H9 (cell line): ENCODE measurements around the gene RPS8. TPM values are rescaled to one million over a fixed set of nuclear protein-coding genes. Genes with fewer than 3 reads are reported as not detected.

Source experiments
- DNase-seq: peaks from one replicate; pipeline ENCODE4 v3.0.0-alpha.2; 2017
- H2AFZ ChIP-seq: one replicate; pipeline ENCODE4 v1.6.1; 2013; ENCODE audit warnings: mild to moderate bottlenecking, low read length, control low read depth, moderate library complexity
- H2AK5ac ChIP-seq: 2 replicates; pipeline ENCODE4 v1.6.1; 2013; ENCODE audit warnings: low read length, control low read depth, mixed read lengths; ENCODE audit not compliant: insufficient read length
- H2BK120ac ChIP-seq: one replicate; pipeline ENCODE4 v1.6.1; 2013; ENCODE audit warnings: low read depth, mild to moderate bottlenecking, low read length, control low read depth, inconsistent platforms; ENCODE audit not compliant: poor library complexity, severe bottlenecking
- H2BK12ac ChIP-seq: 2 replicates; pipeline ENCODE4 v1.6.1; 2013; ENCODE audit warnings: low read length, control low read depth, mixed read lengths, low read depth; ENCODE audit not compliant: insufficient read length
- H2BK15ac ChIP-seq: 2 replicates; pipeline ENCODE4 v1.6.1; 2013; ENCODE audit warnings: low read depth, low read length, control low read depth
- H2BK20ac ChIP-seq: one replicate; pipeline ENCODE4 v1.6.1; 2013; ENCODE audit warnings: low read depth, mild to moderate bottlenecking, low read length, control low read depth, inconsistent platforms; ENCODE audit not compliant: poor library complexity, severe bottlenecking
- H2BK5ac ChIP-seq: 2 replicates; pipeline ENCODE4 v1.6.1; 2013; ENCODE audit warnings: low read length, control low read depth, mixed read lengths; ENCODE audit not compliant: insufficient read length
- H3K14ac ChIP-seq: 2 replicates; pipeline ENCODE4 v1.6.1; 2013; ENCODE audit warnings: low read length, control low read depth; ENCODE audit not compliant: insufficient read depth
- H3K18ac ChIP-seq: 2 replicates; pipeline ENCODE4 v1.6.1; 2013; ENCODE audit warnings: low read depth, mild to moderate bottlenecking, mixed read lengths, low read length, control low read depth; ENCODE audit not compliant: insufficient read length
- H3K23ac ChIP-seq: 2 replicates; pipeline ENCODE4 v1.6.1; 2013; ENCODE audit warnings: low read length, control low read depth, mixed read lengths, low read depth; ENCODE audit not compliant: insufficient read length
- H3K23me2 ChIP-seq: 2 replicates; pipeline ENCODE4 v1.6.1; 2013; ENCODE audit warnings: low read depth, mild to moderate bottlenecking, mixed read lengths, low read length, control low read depth; ENCODE audit not compliant: insufficient read length, poor library complexity, severe bottlenecking
- H3K27ac ChIP-seq: 2 replicates; pipeline ENCODE4 v1.5.1; 2013; ENCODE audit warnings: low read length, control low read depth, mixed read lengths, low read depth; ENCODE audit not compliant: insufficient read length
- H3K27me3 ChIP-seq: 2 replicates; pipeline ENCODE4 v1.6.1; 2013; ENCODE audit warnings: low read length, control low read depth, inconsistent platforms; ENCODE audit not compliant: insufficient read depth
- H3K4ac ChIP-seq: 2 replicates; pipeline ENCODE4 v1.6.1; 2013; ENCODE audit warnings: low read depth, mild to moderate bottlenecking, control low read depth, inconsistent platforms, low read length, moderate library complexity
- H3K4me1 ChIP-seq: 2 replicates; pipeline ENCODE4 v1.6.1; 2013; ENCODE audit warnings: low read length, control low read depth, inconsistent platforms; ENCODE audit not compliant: insufficient read depth
- H3K4me2 ChIP-seq: 2 replicates; pipeline ENCODE4 v1.6.1; 2013; ENCODE audit warnings: low read length, control low read depth, mixed read lengths; ENCODE audit not compliant: insufficient read length, insufficient read depth
- H3K56ac ChIP-seq: 2 replicates; pipeline ENCODE4 v1.6.1; 2013; ENCODE audit warnings: low read depth, mild to moderate bottlenecking, mixed read lengths, low read length, control low read depth; ENCODE audit not compliant: insufficient read length
- H3K79me1 ChIP-seq: 2 replicates; pipeline ENCODE4 v1.6.1; 2013; ENCODE audit warnings: low read depth, mild to moderate bottlenecking, moderate library complexity, low read length, control low read depth, inconsistent platforms; ENCODE audit not compliant: insufficient read depth, poor library complexity, severe bottlenecking
- H3K79me2 ChIP-seq: 2 replicates; pipeline ENCODE4 v1.6.1; 2013; ENCODE audit warnings: low read length, control low read depth, inconsistent platforms; ENCODE audit not compliant: insufficient read depth
- H3K9ac ChIP-seq: 2 replicates; pipeline ENCODE4 v1.6.1; 2013; ENCODE audit warnings: low read length, control low read depth, mixed read lengths; ENCODE audit not compliant: insufficient read length; ENCODE audit errors: extremely low read depth
- H3K9me3 ChIP-seq: one replicate; pipeline ENCODE4 v1.6.1; 2013; ENCODE audit warnings: low read depth, low read length, inconsistent platforms; ENCODE audit not compliant: control insufficient read depth
- H3T11ph ChIP-seq: one replicate; pipeline ENCODE4 v1.6.1; 2013; ENCODE audit warnings: mild to moderate bottlenecking, low read length, control low read depth, inconsistent platforms
- H4K20me1 ChIP-seq: one replicate; pipeline ENCODE4 v1.6.1; 2013; ENCODE audit not compliant: control insufficient read depth, insufficient read length, insufficient read depth
- H4K5ac ChIP-seq: 2 replicates; pipeline ENCODE4 v1.6.1; 2013; ENCODE audit warnings: low read depth, mild to moderate bottlenecking, mixed read lengths, low read length, control low read depth; ENCODE audit not compliant: insufficient read length
- H4K8ac ChIP-seq: replicated peaks from 2 replicates; pipeline ENCODE4 v1.6.1; 2013; ENCODE audit warnings: low read length, control low read depth, mixed read lengths, low read depth; ENCODE audit not compliant: insufficient read length
- H4K91ac ChIP-seq: 2 replicates; pipeline ENCODE4 v1.6.1; 2013; ENCODE audit warnings: low read depth, mild to moderate bottlenecking, moderate library complexity, mixed read lengths, low read length, control low read depth; ENCODE audit not compliant: insufficient read length
- H3K27ac Mint-ChIP-seq, 3 experiments: 2 replicates in 2 of 3; 3 replicates in 1 of 3; pipeline ENCODE4 v1.8.0; 2020 to 2021; ENCODE audit warnings: mixed read lengths in 3 of 3, mild to moderate bottlenecking in 1 of 3, moderate library complexity in 1 of 3
- H3K27me3 Mint-ChIP-seq: 2 replicates; pipeline ENCODE4 v1.8.0; 2021; ENCODE audit warnings: low read depth, mild to moderate bottlenecking, moderate library complexity, mixed read lengths
- H3K36me3 Mint-ChIP-seq, 3 experiments: 2 replicates in 2 of 3; 3 replicates in 1 of 3; pipeline ENCODE4 v1.8.0; 2020 to 2021; ENCODE audit warnings: low read depth in 3 of 3, mixed read lengths in 3 of 3; ENCODE audit not compliant: insufficient read depth in 1 of 3
- H3K4me1 Mint-ChIP-seq, 2 experiments: 2 replicates each; pipeline ENCODE4 v1.8.0; 2020; ENCODE audit warnings: mixed read lengths in 2 of 2
- H3K4me3 Mint-ChIP-seq, 2 experiments: 2 replicates in 1 of 2; 3 replicates in 1 of 2; pipeline ENCODE4 v1.8.0; 2020 to 2021; ENCODE audit warnings: mild to moderate bottlenecking in 2 of 2, mixed read lengths in 2 of 2, moderate library complexity in 1 of 2
- H3K9me3 Mint-ChIP-seq, 2 experiments: 2 replicates in 1 of 2; 3 replicates in 1 of 2; pipeline ENCODE4 v1.8.0; 2020; ENCODE audit warnings: mild to moderate bottlenecking in 2 of 2, mixed read lengths in 2 of 2, moderate library complexity in 1 of 2
- CTCF ChIP-seq: fragments of 200-600 bp; sonication (generic); conservative IDR thresholded peaks from 3 replicates; pipeline ENCODE4 v1.8.0; 2021; ENCODE audit warnings: antibody characterized with exemption, mild to moderate bottlenecking
- WGBS: extraction: QIAGEN DNeasy Blood & Tissue Kit; methylation state at CpG from one replicate; pipeline ENCODE4 v1.1.7; 2013; ENCODE audit warnings: missing lambda C conversion rate, low lambda C conversion rate, mixed read lengths; ENCODE audit not compliant: insufficient read length; ENCODE audit errors: extremely low coverage; 5-methylcytosine and 5-hydroxymethylcytosine counted together
- total RNA-seq: library from RNA; stranded (reverse); gene quantifications from 2 replicates; pipeline ENCODE4 v1.2.1, GENCODE V29; 2021

The RPS8 gene
- total RNA-seq, 1 experiment from 2014 or later, result 2,591 TPM

DNA sequence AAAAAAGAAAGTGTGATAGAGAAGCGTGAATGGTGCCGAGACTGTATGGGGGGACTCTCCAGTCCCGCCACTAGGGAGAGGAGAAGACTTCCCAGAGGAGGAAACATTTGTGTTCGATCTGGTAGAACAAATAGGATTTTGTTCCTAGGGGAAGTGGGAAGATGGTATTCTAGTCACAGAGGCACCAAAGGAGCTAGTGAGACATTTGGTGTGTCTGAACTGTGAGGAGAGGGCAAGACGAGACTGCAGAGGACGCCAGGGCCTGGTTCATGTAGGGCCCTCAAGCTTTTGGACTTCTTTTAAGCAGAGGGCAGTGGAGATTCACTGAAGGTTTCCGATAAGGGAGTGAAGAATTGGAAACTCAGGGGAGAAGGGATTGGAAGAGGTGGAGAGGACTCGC, 35.9 kb downstream of the RPS8 start:
- Histone ChIP-seq H2BK120ac (no peak overlapping the region), H3K4me1 (peaks cover 10% of the 10 kb centered on the region; the same call in 1 of the 2 replicates), H3K79me2 (no peaks in the 10 kb centered on the region), H2AFZ (no peak overlapping the region), H2BK12ac (no peak overlapping the region), H3K79me1 (no peaks in the 10 kb centered on the region), H3T11ph (no peak overlapping the region), H2BK15ac (no peak overlapping the region), H3K23ac (no peak overlapping the region), H3K23me2 (peaks cover 7% of the 10 kb centered on the region), H3K4me2 (no peak overlapping the region), H2BK5ac (no peak overlapping the region), H3K4ac (no peak overlapping the region), H3K27me3 (no peaks in the 10 kb centered on the region), H4K91ac (no peak overlapping the region), H3K9ac (no peak overlapping the region), H3K9me3 (no peaks in the 10 kb centered on the region), H4K20me1 (no peaks in the 10 kb centered on the region), H2AK5ac (no peak overlapping the region), H4K8ac (no peak overlapping the region), H3K14ac (no peak overlapping the region), H3K18ac (no peak overlapping the region), H4K5ac (no peak overlapping the region), H3K56ac (no peak overlapping the region), H2BK20ac (no peak overlapping the region), H3K27ac (no peak overlapping the region)
- H3K27ac Mint-ChIP-seq, result peak overlapping the region in 1 of 3 experiments; percentile 38; a peak in 1 of 7 replicates
- no CpG with 5 or more reads among the region's 8 CpGs for WGBS
- no peaks in the 10 kb centered on the region; the same call in 1 of the 2 replicates for H3K27me3 Mint-ChIP-seq
- H3K9me3 Mint-ChIP-seq, result no peaks in the 10 kb centered on the region
- H3K36me3 Mint-ChIP-seq, result peaks cover 0 to 7% (median 5%) of the 10 kb centered on the region in 3 experiments; a peak in 4 of 7 replicates
- DNase-seq, result no peak
- H3K4me3 Mint-ChIP-seq, result no peak overlapping the region
- H3K4me1 Mint-ChIP-seq, result peaks cover 38 to 49% of the 10 kb centered on the region in 2 experiments
- no peak for TF ChIP-seq CTCF
